MM.1S (cell line): ENCODE measurements around the gene TEAD2.

Source experiments
- DNase-seq: peaks from one replicate; pipeline ENCODE4 v3.0.0-alpha.2; 2015
- H2AFZ ChIP-seq: fragments of 300-600 bp; sonication (generic); 2 replicates; pipeline ENCODE4 v1.6.0; 2016; ENCODE audit warnings: antibody characterized with exemption, low read length
- H3F3A ChIP-seq: fragments of 300-600 bp; sonication (generic); 2 replicates; pipeline ENCODE4 v1.6.1; 2016; ENCODE audit warnings: mild to moderate bottlenecking, antibody characterized with exemption, low read length, moderate library complexity, mixed read lengths; ENCODE audit not compliant: insufficient read depth
- H3K27ac ChIP-seq: fragments of 300-600 bp; sonication (generic); 2 replicates; pipeline ENCODE4 v1.5.1; 2016; ENCODE audit warnings: mild to moderate bottlenecking, low read length
- H3K27me3 ChIP-seq: fragments of 300-600 bp; sonication (generic); replicated peaks from 2 replicates; pipeline ENCODE4 v1.6.0; 2016; ENCODE audit warnings: low read length; ENCODE audit not compliant: insufficient read depth
- H3K36me3 ChIP-seq: fragments of 300-600 bp; sonication (generic); replicated peaks from 2 replicates; pipeline ENCODE4 v1.6.1; 2016; ENCODE audit warnings: mild to moderate bottlenecking, low read length, mixed read lengths; ENCODE audit not compliant: insufficient read depth
- H3K4me1 ChIP-seq: fragments of 300-600 bp; sonication (generic); 2 replicates; pipeline ENCODE4 v1.6.1; 2016; ENCODE audit warnings: low read length, mixed read lengths
- H3K4me2 ChIP-seq: fragments of 300-600 bp; sonication (generic); 2 replicates; pipeline ENCODE4 v1.6.0; 2016; ENCODE audit warnings: low read depth, low read length
- H3K4me3 ChIP-seq: fragments of 300-600 bp; sonication (generic); 2 replicates; pipeline ENCODE4 v1.5.1; 2016; ENCODE audit warnings: low read length, mixed read lengths
- H3K79me2 ChIP-seq: fragments of 300-600 bp; sonication (generic); 2 replicates; pipeline ENCODE4 v1.6.1; 2016; ENCODE audit warnings: mixed run types, low read length, mixed read lengths
- H3K9ac ChIP-seq: fragments of 300-600 bp; sonication (generic); 2 replicates; pipeline ENCODE4 v1.6.1; 2016; ENCODE audit warnings: low read length, mixed read lengths
- H3K9me2 ChIP-seq: fragments of 300-600 bp; sonication (generic); replicated peaks from 2 replicates; pipeline ENCODE4 v1.6.1; 2016; ENCODE audit warnings: mild to moderate bottlenecking, low read length, mixed read lengths; ENCODE audit not compliant: insufficient read depth
- H3K9me3 ChIP-seq: fragments of 300-600 bp; sonication (generic); replicated peaks from 2 replicates; pipeline ENCODE4 v1.6.1; 2016; ENCODE audit warnings: mild to moderate bottlenecking, low read length, mixed read lengths; ENCODE audit not compliant: insufficient read depth
- H4K20me1 ChIP-seq: fragments of 300-600 bp; sonication (generic); 2 replicates; pipeline ENCODE4 v1.6.1; 2016; ENCODE audit warnings: mild to moderate bottlenecking, low read length, moderate library complexity, mixed read lengths; ENCODE audit not compliant: insufficient read depth
- EZH2 ChIP-seq: fragments of 300-600 bp; sonication (generic); optimal IDR thresholded peaks from 2 replicates; pipeline ENCODE3; 2017; ENCODE audit warnings: low read depth, mild to moderate bottlenecking, antibody characterized with exemption, low read length, mixed read lengths
- EZH2phosphoT487 ChIP-seq: fragments of 300-600 bp; sonication (generic); IDR thresholded peaks from 2 replicates; pipeline ENCODE4 v1.6.1; 2018; ENCODE audit warnings: antibody characterized with exemption, low read length
- TF ChIP-seq, protein P1 (sequence below): fragments of 300-600 bp; sonication (generic); IDR thresholded peaks from 2 replicates; pipeline ENCODE4 v1.5.1; 2016; ENCODE audit warnings: antibody characterized with exemption, low read length, mixed read lengths

The TEAD2 gene

DNA sequence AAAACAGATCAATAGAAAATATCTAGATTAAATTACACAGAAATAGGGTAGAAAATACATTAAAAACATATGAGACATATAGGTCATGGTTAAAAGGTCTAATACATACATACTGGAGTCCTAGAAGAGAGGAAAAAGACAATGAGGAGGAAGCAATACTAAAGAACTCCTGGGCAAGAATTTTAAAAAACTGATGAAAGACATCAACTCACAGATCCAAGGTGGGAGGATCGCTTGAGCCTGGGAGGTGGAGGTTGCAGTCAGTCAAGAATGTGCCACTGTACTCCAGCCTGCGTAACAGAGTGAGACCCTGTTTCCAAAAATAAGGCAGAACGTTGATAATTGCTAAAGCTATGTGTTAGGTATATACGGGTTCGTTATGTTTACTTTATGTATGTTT lies 20.4 kb upstream of the TEAD2 start:
- no peak overlapping the region for H3K4me2 ChIP-seq
- H3K9me2 ChIP-seq = no peaks in the 10 kb centered on the region
- H3K79me2 ChIP-seq = no peaks in the 10 kb centered on the region
- no peaks in the 10 kb centered on the region for H3K9me3 ChIP-seq
- TF ChIP-seq, protein P1, sequence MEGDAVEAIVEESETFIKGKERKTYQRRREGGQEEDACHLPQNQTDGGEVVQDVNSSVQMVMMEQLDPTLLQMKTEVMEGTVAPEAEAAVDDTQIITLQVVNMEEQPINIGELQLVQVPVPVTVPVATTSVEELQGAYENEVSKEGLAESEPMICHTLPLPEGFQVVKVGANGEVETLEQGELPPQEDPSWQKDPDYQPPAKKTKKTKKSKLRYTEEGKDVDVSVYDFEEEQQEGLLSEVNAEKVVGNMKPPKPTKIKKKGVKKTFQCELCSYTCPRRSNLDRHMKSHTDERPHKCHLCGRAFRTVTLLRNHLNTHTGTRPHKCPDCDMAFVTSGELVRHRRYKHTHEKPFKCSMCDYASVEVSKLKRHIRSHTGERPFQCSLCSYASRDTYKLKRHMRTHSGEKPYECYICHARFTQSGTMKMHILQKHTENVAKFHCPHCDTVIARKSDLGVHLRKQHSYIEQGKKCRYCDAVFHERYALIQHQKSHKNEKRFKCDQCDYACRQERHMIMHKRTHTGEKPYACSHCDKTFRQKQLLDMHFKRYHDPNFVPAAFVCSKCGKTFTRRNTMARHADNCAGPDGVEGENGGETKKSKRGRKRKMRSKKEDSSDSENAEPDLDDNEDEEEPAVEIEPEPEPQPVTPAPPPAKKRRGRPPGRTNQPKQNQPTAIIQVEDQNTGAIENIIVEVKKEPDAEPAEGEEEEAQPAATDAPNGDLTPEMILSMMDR = no peak
- TF ChIP-seq EZH2phosphoT487 = no peak
- no peak for TF ChIP-seq EZH2
- H2AFZ ChIP-seq = no peak overlapping the region
- H3K4me1 ChIP-seq = no peaks in the 10 kb centered on the region
- no peak overlapping the region for H3K27ac ChIP-seq
- H3K27me3 ChIP-seq = peaks cover 26% of the 10 kb centered on the region
- no peak overlapping the region for H3K9ac ChIP-seq
- no peak overlapping the region for H3K4me3 ChIP-seq
- DNase-seq = no peak
- H3K36me3 ChIP-seq = no peaks in the 10 kb centered on the region
- H3F3A ChIP-seq = no peaks in the 10 kb centered on the region
- no peaks in the 10 kb centered on the region for H4K20me1 ChIP-seq

GRCh38 chr19:49380391-49380790 lies 18.2 kb upstream of the TEAD2 start:
- no peaks in the 10 kb centered on the region for H3K36me3 ChIP-seq
- no peak overlapping the region for H3K9ac ChIP-seq
- no peak overlapping the region for H3K4me3 ChIP-seq
- no peaks in the 10 kb centered on the region for H3K79me2 ChIP-seq
- no peak overlapping the region for H3K4me2 ChIP-seq
- peaks cover 35% of the 10 kb centered on the region for H3K27me3 ChIP-seq
- H3F3A ChIP-seq = no peaks in the 10 kb centered on the region
- H4K20me1 ChIP-seq = no peaks in the 10 kb centered on the region
- TF ChIP-seq, protein P1 = no peak
- no peak for TF ChIP-seq EZH2phosphoT487
- no peak overlapping the region for H2AFZ ChIP-seq
- H3K4me1 ChIP-seq = no peaks in the 10 kb centered on the region
- no peak for DNase-seq
- H3K9me3 ChIP-seq = no peaks in the 10 kb centered on the region
- H3K27ac ChIP-seq = no peak overlapping the region
- no peaks in the 10 kb centered on the region for H3K9me2 ChIP-seq

- TF ChIP-seq, protein P1 = no peak
- TF ChIP-seq EZH2 = no peak
- H3K4me2 ChIP-seq = no peak overlapping the region
- H3K27me3 ChIP-seq = peaks cover 51% of the 10 kb centered on the region
Observed at GRCh38 chr19:49378512-49378911, 16.3 kb upstream of the TEAD2 start.

More at GRCh38 chr19:49378512-49378911, 16.3 kb upstream of the TEAD2 start:
- Histone ChIP-seq H3F3A (no peaks in the 10 kb centered on the region), H3K27ac (no peak overlapping the region), H2AFZ (no peak overlapping the region), H3K79me2 (no peaks in the 10 kb centered on the region), H3K4me1 (no peaks in the 10 kb centered on the region), H3K9me2 (no peaks in the 10 kb centered on the region), H3K4me3 (no peak overlapping the region), H3K36me3 (no peaks in the 10 kb centered on the region), H3K9ac (no peak overlapping the region), H3K9me3 (no peaks in the 10 kb centered on the region), H4K20me1 (no peaks in the 10 kb centered on the region)
- no peak for DNase-seq
